A673 (cell line): ENCODE data around the gene VPS41. TPM values are rescaled to one million over a fixed set of nuclear protein-coding genes. Genes with fewer than 3 reads are reported as not detected.

ENCODE experiments used
- BruUV-seq: library from RNA; stranded (reverse); fragments of 400-500 nt; replicated peaks from 2 replicates; lab custom pipeline; 2021; lab: Mats Ljungman, UMichigan
- CTCF ChIA-PET: fragments of 300-600 bp; sonication (Branson Sonifier 250); formaldehyde crosslinking; loops from one replicate; lab custom pipeline; 2022; ENCODE audit warnings: antibody characterized with exemption; lab: Charles Lee
- POLR2A ChIA-PET: fragments of 300-600 bp; sonication (Branson Sonifier 250); formaldehyde crosslinking; loops from one replicate; lab custom pipeline; 2022; ENCODE audit warnings: antibody characterized with exemption; ENCODE audit not compliant: low non-redundant PET; lab: Charles Lee
- DNase-seq: peaks from one replicate; pipeline ENCODE4 v3.0.0-alpha.2; 2015; ENCODE audit warnings: low spot score
- H3K27ac ChIP-seq: fragments of 200-600 bp; sonication (generic); 2 replicates; pipeline ENCODE4 v1.5.1; 2016; ENCODE audit warnings: mixed run types, low read depth, mild to moderate bottlenecking, mixed read lengths, antibody characterized with exemption, low read length; ENCODE audit not compliant: poor library complexity, severe bottlenecking
- H3K27me3 ChIP-seq: fragments of 200-600 bp; sonication (generic); replicated peaks from 2 replicates; pipeline ENCODE4 v1.6.1; 2017; ENCODE audit warnings: mixed run types, low read depth, mild to moderate bottlenecking, mixed read lengths, antibody characterized with exemption, low read length; ENCODE audit not compliant: insufficient read depth, poor library complexity
- H3K36me3 ChIP-seq: fragments of 200-600 bp; sonication (generic); 2 replicates; pipeline ENCODE4 v1.6.1; 2016; ENCODE audit warnings: mixed run types, mild to moderate bottlenecking, mixed read lengths, antibody characterized with exemption, low read length; ENCODE audit not compliant: insufficient read depth, poor library complexity, severe bottlenecking
- H3K4me1 ChIP-seq: fragments of 200-600 bp; sonication (generic); 2 replicates; pipeline ENCODE4 v1.6.1; 2017; ENCODE audit warnings: mixed run types, mild to moderate bottlenecking, mixed read lengths, antibody characterized with exemption, low read length; ENCODE audit not compliant: insufficient read depth, poor library complexity, severe bottlenecking
- H3K4me3 ChIP-seq: fragments of 200-600 bp; sonication (generic); 2 replicates; pipeline ENCODE4 v1.5.1; 2016; ENCODE audit warnings: low read depth, mixed run types, mild to moderate bottlenecking, mixed read lengths, low read length; ENCODE audit not compliant: poor library complexity, severe bottlenecking
- H3K9me3 ChIP-seq: fragments of 200-600 bp; sonication (generic); 2 replicates; pipeline ENCODE4 v1.6.1; 2016; ENCODE audit warnings: mixed run types, low read depth, mild to moderate bottlenecking, mixed read lengths, antibody characterized with exemption, low read length; ENCODE audit not compliant: poor library complexity, severe bottlenecking
- CTCF ChIP-seq: fragments of 300-800, 200-600 bp; sonication (generic); conservative IDR thresholded peaks from 2 replicates; pipeline ENCODE4 v1.5.1; 2017; ENCODE audit warnings: low read depth, mild to moderate bottlenecking, antibody characterized with exemption, low read length, moderate library complexity, mixed read lengths
- EZH2 ChIP-seq: fragments of 200-600 bp; sonication (generic); IDR thresholded peaks from 2 replicates; pipeline ENCODE4 v1.6.1; 2017; ENCODE audit warnings: borderline replicate concordance, low read depth, mild to moderate bottlenecking, mixed read lengths, antibody characterized with exemption, low read length; ENCODE audit not compliant: poor library complexity, severe bottlenecking
- intact Hi-C: fragments of 100-400 bp; cut with micrococcal nuclease; formaldehyde crosslinking; loops from one replicate; pipeline ENCODE4 v1.10.0; 2022; ENCODE audit not compliant: unreplicated experiment
- total RNA-seq: library from RNA; stranded (reverse); gene quantifications from 2 replicates; pipeline ENCODE4 v1.2.3, GENCODE V29; 2021

Gene VPS41
- total RNA-seq, 1 experiment from 2014 or later = 45.8 TPM

- ChIA-PET CTCF (no interaction called here), POLR2A (no interaction called here)
- intact Hi-C loops = no loop called here
- no peaks in the 10 kb centered on the region for H3K36me3 ChIP-seq
- peaks cover 11% of the 10 kb centered on the region for H3K4me1 ChIP-seq
- no TSS peak for BruUV-seq
- H3K4me3 ChIP-seq = no peak overlapping the region
- no peaks in the 10 kb centered on the region for H3K27me3 ChIP-seq
- no peak for DNase-seq
- H3K9me3 ChIP-seq = no peaks in the 10 kb centered on the region
- no peak for TF ChIP-seq CTCF
- TF ChIP-seq EZH2 = no peak
- no peak overlapping the region for H3K27ac ChIP-seq
Measured at GRCh38 chr7:38928506-38928905, 19.5 kb upstream of the VPS41 start.

- CTCF ChIA-PET = no interaction called here
- no peak for DNase-seq
- TF ChIP-seq EZH2 = no peak
- no peak for TF ChIP-seq CTCF
- peaks cover 11% of the 10 kb centered on the region for H3K4me1 ChIP-seq
- H3K36me3 ChIP-seq = no peaks in the 10 kb centered on the region
- no peak overlapping the region for H3K27ac ChIP-seq
- POLR2A ChIA-PET = no interaction called here
- no TSS peak for BruUV-seq
- no peaks in the 10 kb centered on the region for H3K27me3 ChIP-seq
- intact Hi-C loops = no loop called here
- no peak overlapping the region for H3K4me3 ChIP-seq
- no peaks in the 10 kb centered on the region for H3K9me3 ChIP-seq
Measured at GRCh38 chr7:38927751-38928150, 18.8 kb upstream of the VPS41 start.

- no peak for DNase-seq
- ChIA-PET CTCF (no interaction called here), POLR2A (no interaction called here)
- Histone ChIP-seq H3K4me3 (no peak overlapping the region), H3K27me3 (no peaks in the 10 kb centered on the region), H3K27ac (no peak overlapping the region), H3K36me3 (no peaks in the 10 kb centered on the region), H3K9me3 (no peaks in the 10 kb centered on the region), H3K4me1 (no peaks in the 10 kb centered on the region)
- BruUV-seq = no TSS peak
- TF ChIP-seq EZH2 = no peak
- no peak for TF ChIP-seq CTCF
- intact Hi-C loops = no loop called here
Measured at GRCh38 chr7:38920731-38921130, 11.7 kb upstream of the VPS41 start.
